Activated T-helper 17 cell treated with anti-CD3 and anti-CD28 coated beads, Interleukin-2, amount 50 U/mL, for 72 hours (primary cell): ENCODE measurements around the gene SPATS1. TPM values are rescaled to one million over a fixed set of nuclear protein-coding genes. Genes with fewer than 3 reads are reported as not detected.
"Not testable (repeated sequence)": the region's sequence is repeated elsewhere in the genome, so short reads cannot be mapped to it uniquely, and the experiment has no call there.

Experiments used
- ATAC-seq: fragments of 150-1000 bp; cut with Tn5 transposase; replicated peaks from 2 replicates; pipeline ENCODE4 v1.10.0; 2021; ENCODE audit warnings: mild to moderate bottlenecking, moderate library complexity
- H3K27ac Mint-ChIP-seq: one replicate; pipeline ENCODE4 v1.8.0; 2022; ENCODE audit warnings: mixed read lengths
- H3K27me3 Mint-ChIP-seq: one replicate; pipeline ENCODE4 v1.8.0; 2022; ENCODE audit warnings: mixed read lengths
- H3K36me3 Mint-ChIP-seq: one replicate; pipeline ENCODE4 v1.8.0; 2022; ENCODE audit warnings: low read depth, mild to moderate bottlenecking, mixed read lengths
- H3K4me1 Mint-ChIP-seq: one replicate; pipeline ENCODE4 v1.8.0; 2022; ENCODE audit warnings: mixed read lengths
- H3K4me3 Mint-ChIP-seq: one replicate; pipeline ENCODE4 v1.8.0; 2022; ENCODE audit warnings: mild to moderate bottlenecking, mixed read lengths
- H3K9me3 Mint-ChIP-seq: one replicate; pipeline ENCODE4 v1.8.0; 2022; ENCODE audit warnings: mixed read lengths
- total RNA-seq, 2 donors: library from RNA; stranded (reverse); gene quantifications; one replicate each; pipeline ENCODE4 v1.2.3, GENCODE V29; 2022

Gene SPATS1
- total RNA-seq, 2 donors from 2014 or later, result not detected

DNA sequence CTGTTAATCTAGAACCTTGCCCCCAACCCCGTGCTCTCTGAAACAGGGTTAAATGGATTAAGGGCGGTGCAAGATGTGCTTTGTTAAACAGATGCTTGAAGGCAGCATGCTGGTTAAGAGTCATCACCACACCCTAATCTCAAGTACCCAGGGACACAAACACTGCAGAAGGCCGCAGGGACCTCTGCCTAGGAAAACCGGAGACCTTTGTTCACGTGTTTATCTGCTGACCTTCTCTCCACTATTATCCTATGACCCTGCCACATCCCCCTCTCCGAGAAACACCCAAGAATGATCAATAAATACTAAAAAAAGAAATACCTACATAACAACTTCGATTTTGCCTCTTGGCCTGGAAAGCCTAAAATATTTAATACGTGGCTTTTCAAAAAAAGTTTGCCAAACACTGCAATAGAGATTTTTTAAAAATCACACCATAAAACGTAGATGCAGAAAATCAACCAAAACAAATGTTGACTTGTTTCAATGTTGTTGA, 25.3 kb upstream of the SPATS1 start:
- H3K27me3 Mint-ChIP-seq, result peaks cover 29% of the 10 kb centered on the region
- H3K4me1 Mint-ChIP-seq, H3K4me3 Mint-ChIP-seq, H3K9me3 Mint-ChIP-seq, H3K36me3 Mint-ChIP-seq, H3K27ac Mint-ChIP-seq, ATAC-seq: not testable (repeated sequence)

DNA sequence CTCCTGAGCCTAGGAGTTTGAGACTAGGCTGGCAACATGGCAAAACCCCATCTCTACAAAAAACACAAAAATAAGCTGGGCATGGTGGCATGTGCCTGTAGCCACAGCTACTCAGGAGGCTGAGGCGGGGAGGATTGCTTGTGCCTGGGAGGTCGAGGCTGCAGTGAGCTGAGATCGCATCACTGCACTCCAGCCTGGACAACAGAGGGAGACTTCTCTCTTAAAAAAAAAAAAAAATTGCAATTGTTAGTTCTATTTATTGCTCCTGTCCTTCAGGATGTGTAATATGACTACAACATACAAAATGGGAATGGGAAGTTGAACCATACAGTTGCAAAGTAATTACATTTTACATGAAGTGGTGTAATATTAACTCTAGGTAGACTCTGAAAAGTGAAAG, 21.2 kb upstream of the SPATS1 start:
- H3K27ac Mint-ChIP-seq, result no peak overlapping the region
- no peaks in the 10 kb centered on the region for H3K4me1 Mint-ChIP-seq
- peaks cover 29% of the 10 kb centered on the region for H3K27me3 Mint-ChIP-seq
- H3K36me3 Mint-ChIP-seq, result no peaks in the 10 kb centered on the region
- no peaks in the 10 kb centered on the region for H3K9me3 Mint-ChIP-seq
- no peak overlapping the region for H3K4me3 Mint-ChIP-seq
- no peak for ATAC-seq

DNA sequence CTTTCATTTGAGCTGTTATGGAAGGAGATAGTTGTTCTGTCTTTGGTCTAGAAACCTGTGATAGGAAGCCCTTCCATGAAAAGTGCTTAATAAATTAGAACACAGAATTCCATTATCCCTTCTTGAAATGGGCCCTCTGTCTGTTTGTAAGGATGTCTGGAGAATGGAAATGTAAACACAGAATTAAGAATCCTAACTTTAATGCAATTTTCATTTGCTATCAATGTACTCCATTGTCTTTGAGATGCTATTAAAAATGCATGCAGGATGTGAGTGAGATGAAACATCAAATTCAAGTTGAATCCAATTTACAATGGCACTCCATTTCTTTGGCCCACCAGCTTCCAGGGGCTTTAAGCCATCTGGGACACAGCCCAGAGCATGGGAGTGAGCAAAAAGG, 15.4 kb upstream of the SPATS1 start:
- Mint-ChIP-seq H3K36me3 (no peaks in the 10 kb centered on the region), H3K4me3 (no peak overlapping the region), H3K4me1 (no peaks in the 10 kb centered on the region), H3K9me3 (no peaks in the 10 kb centered on the region), H3K27ac (no peak overlapping the region), H3K27me3 (peaks cover 25% of the 10 kb centered on the region)
- ATAC-seq, result no peak

DNA sequence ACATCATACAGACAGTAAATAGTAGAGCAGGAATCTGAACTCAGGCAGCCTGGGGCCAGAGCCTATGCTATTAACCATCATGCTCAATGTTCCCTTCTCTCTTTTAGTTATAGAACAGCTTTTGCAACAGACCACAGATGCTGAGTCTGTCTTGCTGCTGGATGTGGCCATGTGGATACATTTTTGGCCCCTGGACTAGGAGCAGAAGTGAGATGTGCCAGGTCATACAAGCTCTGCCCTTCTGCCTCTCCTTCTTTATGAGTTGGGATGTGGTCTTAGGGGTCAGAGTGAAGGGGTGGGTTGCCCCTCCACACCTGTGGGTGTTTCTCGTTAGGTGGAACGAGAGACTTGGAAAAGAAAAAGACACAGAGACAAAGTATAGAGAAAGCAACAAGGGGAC, 14.7 kb upstream of the SPATS1 start:
- Mint-ChIP-seq H3K27me3 (peaks cover 30% of the 10 kb centered on the region), H3K4me1 (no peaks in the 10 kb centered on the region), H3K4me3 (no peak overlapping the region), H3K36me3 (no peaks in the 10 kb centered on the region), H3K9me3 (no peaks in the 10 kb centered on the region), H3K27ac (no peak overlapping the region)
- ATAC-seq, result no peak

- H3K4me3 Mint-ChIP-seq, H3K27ac Mint-ChIP-seq, H3K4me1 Mint-ChIP-seq, H3K9me3 Mint-ChIP-seq, H3K36me3 Mint-ChIP-seq, ATAC-seq: not testable (repeated sequence)
- peaks cover 34% of the 10 kb centered on the region for H3K27me3 Mint-ChIP-seq
Observed at GRCh38 chr6:44328203-44328602, 14.2 kb upstream of the SPATS1 start.

DNA sequence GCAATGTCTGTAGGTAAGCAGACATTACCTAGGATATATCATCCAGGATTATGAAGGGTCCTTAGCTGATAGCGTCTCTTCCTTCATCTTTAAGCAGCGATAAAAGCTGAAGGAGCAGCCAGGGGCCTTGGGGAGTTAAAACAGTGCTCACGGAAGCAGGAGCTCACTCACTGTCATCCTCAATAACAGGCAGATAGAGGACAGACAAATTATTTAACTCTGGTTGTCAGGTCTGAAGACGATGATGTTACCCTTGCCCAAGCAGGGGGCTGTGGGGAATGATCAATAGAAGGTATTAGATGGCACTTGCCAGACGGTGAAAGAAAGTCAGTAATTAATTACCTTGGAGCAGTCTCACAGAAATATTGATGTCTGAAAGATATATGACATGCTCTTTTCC, 12.6 kb upstream of the SPATS1 start:
- no peaks in the 10 kb centered on the region for H3K9me3 Mint-ChIP-seq
- no peak overlapping the region for H3K27ac Mint-ChIP-seq
- no peak for ATAC-seq
- H3K4me1 Mint-ChIP-seq, result no peaks in the 10 kb centered on the region
- H3K36me3 Mint-ChIP-seq, result no peaks in the 10 kb centered on the region
- H3K4me3 Mint-ChIP-seq, result no peak overlapping the region
- peaks cover 35% of the 10 kb centered on the region for H3K27me3 Mint-ChIP-seq

DNA sequence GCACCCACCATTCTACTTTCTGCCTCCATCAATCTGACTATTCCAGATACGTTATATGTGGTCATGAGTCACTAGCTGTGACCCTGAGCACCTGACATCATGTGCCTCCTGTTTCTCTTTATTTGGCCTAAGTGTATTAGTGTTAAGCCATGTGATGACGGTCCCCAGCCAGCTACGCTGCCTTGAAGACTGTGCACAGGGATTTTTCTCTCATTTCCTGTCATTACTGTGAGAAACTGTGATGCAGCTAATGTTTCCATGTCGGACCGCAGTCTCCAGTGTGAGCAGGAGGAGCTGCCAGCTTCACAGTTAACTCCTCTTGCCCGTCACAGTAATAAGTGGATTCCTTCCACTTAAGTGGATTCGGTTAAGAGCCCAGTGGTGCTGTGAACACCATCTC, 9.9 kb upstream of the SPATS1 start:
- Mint-ChIP-seq H3K4me3 (no peak overlapping the region), H3K27me3 (peaks cover 35% of the 10 kb centered on the region), H3K9me3 (no peaks in the 10 kb centered on the region), H3K4me1 (no peaks in the 10 kb centered on the region), H3K27ac (no peak overlapping the region), H3K36me3 (no peaks in the 10 kb centered on the region)
- no peak for ATAC-seq

DNA sequence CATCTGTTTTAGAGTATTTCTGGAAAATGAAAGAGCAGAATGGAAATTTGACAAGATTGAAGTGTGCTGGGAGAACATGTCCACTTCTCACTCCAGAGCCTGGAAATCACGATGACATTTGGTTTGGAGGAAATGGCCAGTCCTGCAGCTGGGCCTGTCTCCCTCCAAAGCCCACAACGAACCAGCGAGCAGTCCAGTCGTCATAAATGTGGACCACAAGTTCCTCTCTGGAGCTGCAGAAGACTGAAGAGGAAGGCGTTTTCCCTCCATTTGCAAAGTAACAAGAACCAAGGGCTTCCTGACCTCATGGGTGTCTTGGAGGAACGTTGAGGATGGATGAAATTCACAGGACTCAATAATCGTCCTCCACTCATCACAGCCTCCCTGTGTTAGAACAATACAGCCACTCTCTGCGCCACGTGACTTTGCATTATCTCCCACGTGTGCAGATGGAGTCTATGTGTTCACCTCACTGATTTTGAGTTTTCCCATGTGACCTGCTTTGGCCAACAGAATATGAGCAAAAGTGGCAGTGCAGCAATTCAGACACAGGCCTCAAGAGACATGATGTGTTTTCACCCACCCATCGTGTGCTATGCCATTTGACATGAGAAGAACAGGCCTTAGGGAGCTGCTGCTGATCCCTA, 9.1 kb upstream of the SPATS1 start:
- H3K9me3 Mint-ChIP-seq, result no peaks in the 10 kb centered on the region
- no peaks in the 10 kb centered on the region for H3K36me3 Mint-ChIP-seq
- no peak overlapping the region for H3K4me3 Mint-ChIP-seq
- no peak for ATAC-seq
- H3K27ac Mint-ChIP-seq, result no peak overlapping the region
- no peaks in the 10 kb centered on the region for H3K4me1 Mint-ChIP-seq
- peaks cover 30% of the 10 kb centered on the region for H3K27me3 Mint-ChIP-seq

DNA sequence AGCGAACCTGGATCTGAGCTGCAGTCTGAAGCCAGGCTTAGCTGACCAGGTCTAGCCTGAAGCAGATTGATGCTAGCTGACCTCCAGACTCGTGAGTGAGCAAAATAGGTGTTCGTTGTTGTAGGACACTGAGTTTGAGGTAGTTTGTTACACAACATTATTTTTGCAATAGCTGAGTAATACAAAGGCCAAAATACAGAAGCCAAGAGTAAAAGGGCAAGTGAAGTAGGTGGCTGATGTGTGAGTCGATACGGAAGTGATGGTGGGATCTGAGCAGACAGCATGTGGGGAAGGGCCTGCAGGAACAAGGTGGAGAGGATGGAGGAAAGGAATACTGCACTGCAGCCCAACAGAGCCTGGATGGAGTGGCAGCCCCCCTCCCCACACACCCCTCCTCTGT, 8.5 kb upstream of the SPATS1 start:
- no peaks in the 10 kb centered on the region for H3K4me1 Mint-ChIP-seq
- no peaks in the 10 kb centered on the region for H3K36me3 Mint-ChIP-seq
- no peak for ATAC-seq
- peaks cover 26% of the 10 kb centered on the region for H3K27me3 Mint-ChIP-seq
- H3K27ac Mint-ChIP-seq, result no peak overlapping the region
- no peak overlapping the region for H3K4me3 Mint-ChIP-seq
- H3K9me3 Mint-ChIP-seq, result no peaks in the 10 kb centered on the region

GRCh38 chr6:44335631-44336030, 6.8 kb upstream of the SPATS1 start:
- no peaks in the 10 kb centered on the region for H3K4me1 Mint-ChIP-seq
- no peak overlapping the region for H3K4me3 Mint-ChIP-seq
- H3K27ac Mint-ChIP-seq, result no peak overlapping the region
- no peak for ATAC-seq
- peaks cover 12% of the 10 kb centered on the region for H3K27me3 Mint-ChIP-seq
- no peaks in the 10 kb centered on the region for H3K9me3 Mint-ChIP-seq
- H3K36me3 Mint-ChIP-seq, result no peaks in the 10 kb centered on the region

- Mint-ChIP-seq H3K27me3 (peaks cover 17% of the 10 kb centered on the region), H3K27ac (no peak overlapping the region), H3K4me1 (no peaks in the 10 kb centered on the region), H3K36me3 (no peaks in the 10 kb centered on the region), H3K4me3 (no peak overlapping the region), H3K9me3 (no peaks in the 10 kb centered on the region)
- ATAC-seq, result peak; percentile 83
Observed at GRCh38 chr6:44338228-44339122, 4.0 kb upstream of the SPATS1 start.

- no peak for ATAC-seq
- no peak overlapping the region for H3K4me3 Mint-ChIP-seq
- H3K4me1 Mint-ChIP-seq, result no peaks in the 10 kb centered on the region
- H3K36me3 Mint-ChIP-seq, result no peaks in the 10 kb centered on the region
- peaks cover 25% of the 10 kb centered on the region for H3K27me3 Mint-ChIP-seq
- no peaks in the 10 kb centered on the region for H3K9me3 Mint-ChIP-seq
- no peak overlapping the region for H3K27ac Mint-ChIP-seq
Observed at GRCh38 chr6:44339301-44339700, 3.1 kb upstream of the SPATS1 start.

GRCh38 chr6:44339763-44340625, 2.5 kb upstream of the SPATS1 start:
- peak; percentile 87 for ATAC-seq
- Mint-ChIP-seq H3K27ac (no peak overlapping the region), H3K27me3 (peaks cover 32% of the 10 kb centered on the region)

DNA sequence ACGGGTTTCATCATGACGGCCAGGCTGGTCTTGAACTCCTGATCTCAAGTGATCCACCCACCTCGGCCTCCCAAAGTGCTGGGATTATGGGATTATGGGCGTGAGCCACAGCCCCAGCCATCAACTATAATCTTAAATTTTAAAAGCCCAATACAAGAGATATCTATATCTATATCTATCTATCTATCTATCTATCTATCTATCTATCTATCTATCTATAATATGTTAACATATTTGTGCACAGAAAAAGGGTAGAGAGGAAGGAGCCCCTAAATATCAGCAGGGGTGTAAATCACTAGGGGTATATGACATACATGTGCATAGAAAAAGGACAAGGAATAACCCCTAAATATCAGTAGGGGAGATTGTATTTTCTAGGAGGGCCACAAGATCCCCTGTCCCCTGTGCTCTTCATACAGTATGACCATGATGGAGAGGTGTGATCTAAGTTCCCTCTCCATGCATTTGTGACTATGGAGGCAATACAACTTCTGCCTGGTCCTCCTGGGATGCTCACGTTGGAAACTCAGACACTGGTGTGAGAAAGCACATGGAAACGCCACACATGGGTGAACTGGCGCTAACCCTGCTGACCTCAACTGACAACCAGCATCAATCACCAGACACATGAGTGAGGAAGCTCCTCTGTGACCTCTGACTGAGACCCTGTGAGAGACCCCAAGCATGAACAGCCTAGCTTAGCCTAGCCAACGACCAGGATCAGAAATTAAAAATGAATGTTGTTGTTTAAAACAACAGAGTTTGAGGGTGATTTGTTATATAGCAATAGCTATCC, 1.2 kb upstream of the SPATS1 start:
- no peak for ATAC-seq
- no peaks in the 10 kb centered on the region for H3K4me1 Mint-ChIP-seq
- H3K36me3 Mint-ChIP-seq, result no peaks in the 10 kb centered on the region

More at GRCh38 chr6:44339763-44340625, 2.5 kb upstream of the SPATS1 start:
- no peak overlapping the region for H3K4me3 Mint-ChIP-seq
- H3K4me1 Mint-ChIP-seq, result no peaks in the 10 kb centered on the region
- no peaks in the 10 kb centered on the region for H3K9me3 Mint-ChIP-seq
- no peaks in the 10 kb centered on the region for H3K36me3 Mint-ChIP-seq

More for the DNA sequence above, 1.2 kb upstream of the SPATS1 start:
- Mint-ChIP-seq H3K9me3 (no peaks in the 10 kb centered on the region), H3K27ac (no peak overlapping the region), H3K4me3 (no peak overlapping the region), H3K27me3 (peaks cover 39% of the 10 kb centered on the region)
